HG03280 (cell line): Measurements from ENCODE around the gene CYP26A1.
A peak's percentile ranks its signal among the peaks of the same experiment; 100 is the strongest.

Experiments used
- ATAC-seq: cut with Tn5 transposase; IDR thresholded peaks from one replicate; pipeline ENCODE4 v1.9.1; 2021; ENCODE audit warnings: mild to moderate bottlenecking, moderate library complexity; ENCODE audit not compliant: unreplicated experiment

CYP26A1 gene

GRCh38 chr10:93113042-93113441 lies 39.3 kb downstream of the CYP26A1 start:
- ATAC-seq: no peak

DNA sequence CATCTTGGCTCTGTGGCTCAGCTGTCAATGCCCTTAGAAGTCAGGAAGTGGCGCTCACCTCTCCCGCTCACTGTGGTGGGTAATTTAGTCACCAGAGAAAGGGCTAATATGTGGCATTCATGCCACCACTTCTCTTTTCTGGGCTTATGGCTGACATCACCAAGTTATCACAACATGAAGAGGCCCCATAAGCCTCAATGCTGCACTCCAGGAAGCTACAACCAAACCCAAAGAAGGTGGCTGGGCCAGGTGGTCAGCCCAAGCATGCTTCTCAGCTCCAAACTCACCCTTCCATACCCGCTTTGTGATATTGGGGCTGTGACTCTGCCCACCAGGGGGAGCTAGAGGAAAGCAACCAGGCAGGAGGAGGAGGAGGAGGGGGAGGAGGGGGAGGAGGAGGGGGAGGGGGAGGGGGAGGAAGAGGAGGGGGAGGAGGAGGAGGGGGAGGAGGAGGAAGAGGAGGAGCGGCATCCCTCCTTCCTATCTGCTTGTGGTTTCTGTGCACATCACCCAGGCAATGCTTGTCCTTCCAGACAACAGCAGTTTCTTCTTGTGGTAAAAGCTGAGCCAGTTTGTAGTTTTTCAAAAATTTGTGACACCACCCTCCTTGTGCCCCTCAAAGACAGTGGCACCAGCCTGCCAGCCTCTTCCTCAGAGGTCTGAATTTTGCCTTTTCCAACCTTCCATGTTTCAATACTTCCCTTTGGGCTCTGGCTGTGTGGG lies 42.1 kb downstream of the CYP26A1 start:
- no peak for ATAC-seq

DNA sequence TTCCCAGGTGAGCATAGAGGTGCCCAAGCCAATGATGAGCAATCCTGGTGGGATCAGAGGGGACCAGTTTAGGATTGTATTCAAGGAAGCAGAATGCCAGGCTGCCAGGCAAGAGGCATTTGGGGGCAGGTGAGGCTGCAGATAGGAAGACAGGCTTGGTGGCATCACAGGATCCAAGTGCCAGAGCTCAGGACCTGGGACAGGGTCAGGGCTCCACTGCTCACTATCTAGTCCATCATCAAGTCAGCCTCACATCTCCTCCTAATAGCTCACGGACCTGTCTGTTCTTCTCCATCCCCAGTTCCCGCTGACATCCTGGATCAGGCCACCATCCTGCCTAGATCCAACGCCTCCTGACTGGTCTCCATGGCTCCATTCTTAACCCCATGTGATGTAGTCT lies 47.6 kb downstream of the CYP26A1 start:
- no peak for ATAC-seq

DNA sequence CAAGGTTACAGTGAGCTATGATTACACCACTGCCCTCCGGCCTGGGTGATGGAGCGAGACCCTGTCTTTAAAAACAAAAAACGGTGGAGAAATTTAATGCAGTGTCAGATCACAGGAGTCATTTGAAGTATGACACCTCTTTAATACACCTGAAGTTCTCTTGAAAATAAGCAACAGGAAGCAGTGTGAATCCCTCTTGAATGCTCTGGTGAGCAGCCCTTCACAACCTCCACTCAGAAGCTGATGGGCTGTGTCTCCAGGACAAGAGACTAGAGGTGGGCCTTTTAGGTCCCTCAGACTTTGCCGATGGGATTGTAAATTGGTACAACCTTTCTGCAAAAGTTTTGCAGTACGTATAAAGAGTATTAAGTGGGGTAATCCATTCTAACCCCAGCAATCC lies 50.1 kb downstream of the CYP26A1 start:
- no peak for ATAC-seq

DNA sequence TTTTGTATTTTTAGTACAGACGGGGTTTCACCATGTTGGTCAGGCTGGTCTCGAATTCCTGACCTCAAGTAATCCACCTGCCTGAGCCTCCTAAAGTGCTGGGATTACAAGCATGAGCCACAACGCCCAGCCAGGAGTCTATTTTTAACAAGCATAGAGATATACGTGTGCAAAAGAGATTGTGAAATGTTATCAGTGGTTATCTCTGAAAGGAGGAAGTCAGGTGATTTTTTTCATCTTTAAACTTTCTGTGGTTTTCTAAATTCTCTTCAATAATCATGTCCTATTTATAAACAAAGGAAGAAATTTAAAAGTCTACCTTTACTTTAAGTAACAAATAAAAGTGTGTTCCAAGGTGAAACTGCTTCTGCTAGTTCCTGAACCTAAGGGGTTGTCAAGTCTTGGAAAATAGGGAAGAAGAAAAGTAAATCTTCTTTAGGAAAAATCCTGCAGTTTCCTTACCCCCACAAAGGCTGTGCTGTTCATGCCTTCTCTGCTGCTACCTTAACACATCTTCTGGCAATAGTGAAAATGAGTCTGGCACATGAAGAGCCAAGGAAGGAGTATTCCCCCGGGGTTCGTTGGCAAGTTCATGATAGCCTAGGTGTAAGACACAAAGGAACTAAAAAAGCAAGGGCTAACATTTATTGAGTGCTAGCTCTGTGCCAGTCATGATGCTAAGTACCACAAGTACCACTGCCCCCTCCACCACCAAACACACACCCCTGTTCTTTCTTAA lies 51.1 kb downstream of the CYP26A1 start:
- peak; percentile 50 for ATAC-seq

DNA sequence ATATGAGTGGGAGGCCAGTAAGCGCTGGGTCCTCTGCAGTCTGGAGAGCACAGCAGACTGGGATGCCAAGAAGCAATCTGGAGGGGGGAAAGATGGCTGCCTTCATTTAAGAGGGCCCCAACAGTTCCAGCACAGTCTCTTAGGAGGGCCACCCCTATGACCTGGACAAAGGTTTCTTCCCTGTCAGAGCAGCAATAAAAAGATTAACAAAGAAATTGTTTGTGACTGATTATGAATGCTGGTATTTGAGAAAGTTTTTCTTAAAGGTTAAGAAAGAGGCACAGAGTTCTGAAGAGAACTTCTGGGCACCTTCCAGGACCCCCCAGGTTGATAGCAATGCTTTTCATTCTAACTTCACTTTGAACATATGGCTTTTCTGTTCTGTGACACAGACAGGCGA lies 52.3 kb downstream of the CYP26A1 start:
- no peak for ATAC-seq

GRCh38 chr10:93126483-93127052 lies 52.9 kb downstream of the CYP26A1 start:
- ATAC-seq: no peak
